ENCODE measurements around the gene METRN.
A peak's percentile ranks its signal among the peaks of the same experiment; 100 is the strongest.

The METRN gene

GRCh38 chr16:693364-693763 is 21.6 kb upstream of the METRN start:
- DNase-seq, result no peak

- DNase-seq, result peak in 1 of 4 experiments; percentile 28
Measured at GRCh38 chr16:693766-694165, 21.2 kb upstream of the METRN start.

- no peak for DNase-seq
Measured at GRCh38 chr16:694187-694862, 20.6 kb upstream of the METRN start.

- peak in 1 of 4 experiments; percentile 31 for DNase-seq
Measured at GRCh38 chr16:694863-695354, 20.0 kb upstream of the METRN start.

GRCh38 chr16:695355-696089 is 19.4 kb upstream of the METRN start:
- peak in 3 of 4 experiments; percentile 40 to 81 (median 62) for DNase-seq

GRCh38 chr16:698911-699671 is 15.8 kb upstream of the METRN start:
- DNase-seq, result no peak

GRCh38 chr16:700684-701584 is 14.0 kb upstream of the METRN start:
- peak in 2 of 4 experiments; percentile 24 to 45 for DNase-seq

GRCh38 chr16:702341-702740 is 12.6 kb upstream of the METRN start:
- DNase-seq, result no peak

GRCh38 chr16:703406-703805 is 11.5 kb upstream of the METRN start:
- no peak for DNase-seq

GRCh38 chr16:704047-704446 is 10.9 kb upstream of the METRN start:
- no peak for DNase-seq

GRCh38 chr16:704552-705380 is 10.2 kb upstream of the METRN start:
- DNase-seq, result no peak

- DNase-seq, result no peak
Measured at GRCh38 chr16:705431-706188, 9.3 kb upstream of the METRN start, which contains the start of gene FBXL16. Gene FBXL16, minus strand, starts transcription at chr16:705801. Its CDS starts 8,396 bp downstream, at chr16:697405.

GRCh38 chr16:706189-707061 is 8.5 kb upstream of the METRN start:
- DNase-seq, result no peak

- no peak for DNase-seq
Measured at GRCh38 chr16:707062-707538, 7.8 kb upstream of the METRN start.

GRCh38 chr16:708019-708418 is 6.9 kb upstream of the METRN start:
- no peak for DNase-seq

- DNase-seq, result no peak
Measured at GRCh38 chr16:708959-709358, 6.0 kb upstream of the METRN start.

- no peak for DNase-seq
Measured at GRCh38 chr16:709566-710499, 5.1 kb upstream of the METRN start.

GRCh38 chr16:710500-711075 is 4.3 kb upstream of the METRN start:
- DNase-seq, result no peak
